GM18508 (cell line): ENCODE measurements around the gene CDA.

Experiments
- ATAC-seq: cut with Tn5 transposase; IDR thresholded peaks from one replicate; pipeline ENCODE4 v1.9.1; 2021; ENCODE audit warnings: moderate number of reproducible peaks; ENCODE audit not compliant: insufficient read depth, unreplicated experiment

The CDA gene

DNA sequence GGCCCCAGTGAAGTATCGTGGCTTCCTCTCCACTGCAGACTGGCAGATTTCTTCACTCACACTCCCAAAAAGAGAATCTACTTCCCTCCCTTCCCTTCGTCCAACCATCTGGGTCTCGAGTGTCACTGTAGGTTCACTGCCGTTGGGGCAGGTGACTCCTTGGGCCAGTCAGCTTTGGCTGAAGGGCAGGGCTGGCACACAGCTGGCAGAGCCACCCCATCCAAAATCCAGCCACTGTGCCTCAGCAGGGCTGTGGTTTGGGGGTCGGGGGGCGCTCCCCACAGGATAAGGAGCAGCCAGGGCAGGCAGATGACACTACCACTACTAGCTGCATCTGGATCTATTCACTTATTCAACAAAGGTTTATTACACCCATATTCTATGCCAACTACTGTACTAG is 54.2 kb downstream of the CDA start:
- no peak for ATAC-seq

DNA sequence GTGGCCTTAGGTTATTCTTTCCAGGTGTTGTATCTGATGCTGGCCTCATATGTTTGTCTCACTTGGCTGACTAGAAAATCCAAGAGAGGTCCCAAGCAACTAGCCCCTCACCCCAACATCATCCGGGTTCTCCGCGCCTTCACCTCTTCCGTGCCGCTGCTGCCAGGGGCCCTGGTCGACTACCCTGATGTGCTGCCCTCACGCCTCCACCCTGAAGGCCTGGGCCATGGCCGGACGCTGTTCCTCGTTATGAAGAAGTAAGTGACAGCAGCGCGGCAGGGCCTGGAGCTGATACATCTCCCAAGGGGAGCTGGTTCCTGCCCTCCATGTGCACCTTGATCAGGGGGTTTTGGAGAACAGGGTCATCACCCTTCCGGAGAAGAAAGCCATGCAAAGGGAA is 55.5 kb downstream of the CDA start:
- ATAC-seq: no peak

DNA sequence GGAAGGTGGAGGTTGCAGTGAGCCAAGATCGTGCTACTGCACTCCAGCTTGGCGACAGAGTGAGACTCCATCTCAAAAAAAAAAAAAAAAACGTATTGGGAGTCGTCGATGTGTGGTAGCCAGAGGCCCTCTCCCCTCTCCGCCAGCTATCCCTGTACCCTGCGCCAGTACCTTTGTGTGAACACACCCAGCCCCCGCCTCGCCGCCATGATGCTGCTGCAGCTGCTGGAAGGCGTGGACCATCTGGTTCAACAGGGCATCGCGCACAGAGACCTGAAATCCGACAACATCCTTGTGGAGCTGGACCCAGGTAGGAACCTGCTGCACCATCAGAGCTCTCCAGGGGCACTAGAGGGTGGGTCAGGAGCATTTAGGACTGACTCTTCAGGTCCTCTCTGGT is 56.5 kb downstream of the CDA start:
- ATAC-seq: no peak

DNA sequence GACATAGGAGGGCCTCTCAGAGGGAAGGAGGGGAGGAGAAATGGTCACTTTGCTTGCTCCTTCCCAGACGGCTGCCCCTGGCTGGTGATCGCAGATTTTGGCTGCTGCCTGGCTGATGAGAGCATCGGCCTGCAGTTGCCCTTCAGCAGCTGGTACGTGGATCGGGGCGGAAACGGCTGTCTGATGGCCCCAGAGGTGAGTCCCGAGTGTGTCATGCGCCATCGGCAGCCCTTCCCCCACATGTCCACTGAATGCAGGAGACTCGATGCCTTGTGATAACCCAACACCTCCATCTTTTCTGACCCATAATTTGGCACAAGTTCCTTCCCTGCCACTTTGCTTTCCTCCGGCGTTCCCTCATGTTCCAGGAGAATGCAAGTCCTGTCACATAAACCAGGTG is 59.5 kb downstream of the CDA start:
- no peak for ATAC-seq

DNA sequence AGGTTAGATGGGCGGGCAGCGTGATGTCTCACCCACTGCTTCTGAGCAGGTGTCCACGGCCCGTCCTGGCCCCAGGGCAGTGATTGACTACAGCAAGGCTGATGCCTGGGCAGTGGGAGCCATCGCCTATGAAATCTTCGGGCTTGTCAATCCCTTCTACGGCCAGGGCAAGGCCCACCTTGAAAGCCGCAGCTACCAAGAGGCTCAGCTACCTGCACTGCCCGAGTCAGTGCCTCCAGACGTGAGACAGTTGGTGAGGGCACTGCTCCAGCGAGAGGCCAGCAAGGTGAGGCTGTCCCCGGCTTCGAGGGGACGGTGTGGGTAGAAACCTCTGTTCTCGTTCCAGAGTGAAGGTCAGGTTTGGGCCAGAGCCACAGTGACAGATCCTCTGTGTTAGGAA is 60.0 kb downstream of the CDA start:
- ATAC-seq: no peak

DNA sequence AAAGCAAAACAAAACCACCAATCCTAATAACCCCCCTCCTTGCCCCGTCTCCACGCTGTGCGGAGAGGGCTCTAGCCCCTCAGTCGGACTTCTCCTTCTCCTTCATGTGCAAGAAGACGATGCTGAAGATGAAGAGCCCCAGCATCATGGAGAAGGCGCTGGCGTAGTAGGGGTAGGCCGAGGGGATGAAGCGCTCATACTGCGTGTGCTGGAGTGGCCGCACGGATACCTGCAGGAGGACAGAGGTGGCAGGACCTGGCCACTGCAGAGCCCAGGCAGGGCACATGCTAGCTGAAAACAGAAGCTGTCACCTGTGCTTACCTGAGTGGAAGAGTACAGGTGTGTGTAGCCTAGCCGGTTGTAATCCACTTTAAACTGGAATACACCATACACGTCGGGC is 63.4 kb downstream of the CDA start:
- no peak for ATAC-seq

DNA sequence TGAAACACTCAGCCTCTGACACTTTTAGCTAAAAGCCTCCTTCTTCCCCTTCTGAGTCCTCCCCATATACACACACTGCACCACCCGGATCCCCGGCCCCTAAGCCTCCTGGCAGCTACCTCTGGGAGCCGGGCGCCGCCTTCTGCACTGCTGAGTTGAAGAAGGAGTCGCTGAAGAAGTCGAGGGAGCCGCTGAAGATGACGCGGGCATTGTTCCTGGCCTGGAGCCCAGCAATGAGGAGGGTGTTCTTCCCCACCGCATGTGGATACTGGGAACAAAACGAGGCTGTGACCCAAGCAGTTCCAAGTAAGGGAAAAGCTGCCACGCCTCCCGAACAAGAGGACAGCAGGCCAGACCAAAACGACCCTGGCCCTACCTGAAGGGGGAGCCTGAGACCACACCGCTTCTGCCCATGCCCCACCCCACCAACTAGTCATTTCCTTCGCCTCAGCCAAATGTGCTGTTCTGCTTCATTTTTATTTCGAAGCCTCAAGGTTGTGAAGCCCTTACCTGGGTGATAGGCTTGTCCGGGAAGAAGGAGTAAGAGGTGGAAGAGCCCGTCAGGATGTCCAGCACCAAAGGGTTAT is 65.3 kb downstream of the CDA start:
- ATAC-seq: no peak

DNA sequence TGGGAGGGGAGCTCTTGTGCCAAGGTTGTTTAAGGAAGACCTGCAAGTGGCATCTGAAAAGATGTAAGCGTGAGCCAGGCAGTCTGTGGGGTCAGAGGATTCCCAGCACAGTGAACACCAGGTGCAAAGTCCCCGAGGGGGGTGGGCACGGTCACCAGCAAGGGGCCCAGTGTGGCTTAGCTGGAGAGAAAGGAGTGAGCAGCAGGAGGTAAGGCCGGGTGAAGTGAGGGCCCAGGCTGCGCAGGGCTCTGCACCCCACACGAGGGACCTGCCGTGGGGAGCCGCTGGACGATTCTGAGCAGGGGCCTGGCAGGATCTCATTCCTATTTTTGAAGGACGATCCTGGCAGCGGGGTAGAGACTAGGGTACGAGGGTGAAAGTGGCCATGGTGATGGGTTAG is 68.1 kb downstream of the CDA start:
- no peak for ATAC-seq

DNA sequence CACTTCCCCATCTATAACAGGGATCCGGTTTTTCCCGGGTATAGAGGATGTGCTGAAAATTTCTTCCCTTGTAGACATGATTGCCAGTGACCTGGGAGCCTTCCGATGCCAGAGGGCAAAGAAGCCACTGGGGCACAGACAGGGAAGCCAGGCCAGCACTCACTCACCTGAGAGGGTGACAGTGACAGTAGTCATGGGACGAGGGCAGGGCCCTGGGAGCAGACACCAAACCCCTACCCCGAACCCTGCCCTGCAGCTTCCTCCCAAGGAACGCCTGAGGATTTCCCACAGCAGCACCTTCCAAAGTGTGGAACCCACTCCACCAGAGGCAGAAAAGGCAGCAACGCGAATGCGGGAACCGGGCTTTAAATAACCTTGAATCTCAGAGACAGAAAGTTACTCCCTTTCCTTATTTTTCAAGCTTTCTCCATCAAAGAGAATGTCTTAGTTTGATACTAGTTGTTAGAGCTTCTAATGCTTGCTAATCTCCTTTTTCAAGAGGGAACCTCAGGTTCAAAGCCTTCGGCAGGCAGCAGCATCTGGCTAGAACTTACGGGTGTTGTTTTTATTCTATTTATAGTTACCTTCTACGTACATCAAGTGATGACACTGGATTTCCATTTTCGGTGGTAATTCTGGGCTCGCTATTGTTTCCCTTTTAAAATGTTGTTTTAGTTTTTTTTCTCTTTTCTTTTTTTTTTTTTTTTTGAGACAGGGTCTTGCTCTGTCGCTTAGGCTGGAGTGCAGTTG is 69.4 kb downstream of the CDA start:
- no peak for ATAC-seq

DNA sequence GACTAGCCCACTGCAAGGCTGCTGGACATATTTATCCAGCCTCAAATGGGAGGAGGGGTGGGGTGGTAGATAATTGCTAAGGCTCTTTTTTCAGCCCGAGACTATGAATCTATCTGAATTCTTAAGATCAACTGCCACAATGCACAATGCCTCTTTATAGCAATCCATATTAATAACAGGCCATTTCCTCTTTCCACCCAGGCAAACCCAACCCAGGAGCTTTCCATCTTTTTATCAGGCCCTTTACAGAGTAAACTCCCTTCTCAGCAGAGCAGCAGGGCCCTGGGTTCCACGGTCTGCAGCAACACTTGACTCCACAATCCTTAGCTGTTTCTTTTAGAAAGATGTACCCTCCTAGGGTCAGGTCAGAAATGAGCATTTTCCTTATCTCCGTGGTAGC is 71.5 kb downstream of the CDA start:
- no peak for ATAC-seq

DNA sequence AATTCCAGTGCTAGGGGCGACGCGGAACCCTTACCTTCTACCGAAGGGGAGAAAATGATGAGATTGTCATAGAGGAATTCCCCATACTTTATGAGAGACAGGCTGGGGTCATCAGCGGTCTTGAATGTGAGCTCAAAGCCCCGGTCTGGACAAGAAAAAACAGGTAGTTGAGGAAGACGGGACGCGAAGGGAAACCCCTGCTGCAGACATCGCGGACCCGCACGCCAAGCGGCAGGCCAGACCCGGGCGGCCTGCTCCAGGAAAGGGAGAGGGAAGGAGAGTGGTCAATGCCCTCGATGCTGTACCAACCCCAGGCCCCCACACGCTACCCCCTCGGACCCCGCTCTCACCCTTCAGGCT is 71.9 kb downstream of the CDA start:
- ATAC-seq: no peak

DNA sequence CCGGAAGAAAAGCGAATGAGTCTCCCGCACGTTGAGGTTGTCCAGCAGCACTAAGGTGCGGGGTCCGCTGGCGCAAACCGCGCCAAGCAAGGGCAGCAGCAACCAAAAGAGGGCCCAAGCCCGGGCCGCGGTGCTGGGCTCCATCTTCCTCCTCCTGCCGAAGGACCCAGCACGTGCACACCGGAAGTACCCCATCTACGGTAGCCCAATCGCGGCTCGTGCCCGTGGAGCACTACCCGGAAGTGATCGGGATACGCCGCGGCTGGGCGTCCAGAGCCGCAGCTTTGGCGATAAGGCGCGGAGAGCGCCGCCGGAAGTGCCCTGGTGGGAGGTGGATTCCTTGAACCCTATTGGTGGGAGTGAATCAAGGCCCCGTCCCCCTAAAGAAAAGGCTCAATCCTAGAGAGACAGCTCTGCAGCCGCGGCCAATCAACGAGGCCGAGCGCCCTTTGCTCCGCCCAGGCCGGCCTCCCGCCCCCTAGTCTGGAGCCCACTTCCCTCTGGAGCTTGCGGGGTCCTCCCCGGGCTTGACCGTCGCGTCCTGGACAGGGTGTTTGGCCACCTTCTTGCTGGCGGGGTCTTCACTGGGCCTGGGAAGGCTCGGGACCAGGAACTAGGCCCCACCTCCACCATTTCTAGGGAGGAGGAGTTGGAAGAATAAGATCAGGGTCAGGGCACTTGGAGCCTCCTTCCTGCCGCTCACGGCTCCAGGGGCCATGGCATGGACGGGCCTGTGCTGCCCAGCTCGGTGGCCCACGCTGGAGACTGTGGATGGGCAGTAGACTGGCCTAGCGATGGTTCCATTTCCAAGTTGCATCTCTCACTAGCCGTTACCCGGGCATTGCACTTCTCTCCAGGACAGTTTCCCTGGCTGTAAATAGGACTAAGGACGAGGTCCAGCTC is 72.6 kb downstream of the CDA start, which contains the start of gene DDOST:
TSS of gene DDOST (minus strand) at position 163 of the 903 bp plus-strand sequence. CDS start at position 144, 19 bp downstream.
- ATAC-seq: peak; percentile 86

DNA sequence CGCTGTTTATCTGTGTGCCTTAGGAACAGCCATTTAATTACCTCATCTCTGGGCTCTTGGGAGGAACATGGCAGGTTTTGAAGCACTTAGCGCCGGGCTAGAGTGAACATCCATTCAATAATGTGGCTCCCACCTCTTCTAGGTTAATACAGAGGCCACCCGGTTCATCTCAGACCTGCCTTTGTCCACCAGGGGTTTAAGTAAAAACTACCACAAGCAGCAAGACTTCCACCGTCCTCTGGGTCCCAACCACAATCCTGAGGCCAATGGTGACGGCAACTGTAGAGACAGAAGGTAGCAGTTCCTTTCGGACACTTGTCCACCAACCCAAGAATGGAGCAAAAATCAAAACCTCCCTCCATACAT is 73.2 kb downstream of the CDA start:
- ATAC-seq: no peak

DNA sequence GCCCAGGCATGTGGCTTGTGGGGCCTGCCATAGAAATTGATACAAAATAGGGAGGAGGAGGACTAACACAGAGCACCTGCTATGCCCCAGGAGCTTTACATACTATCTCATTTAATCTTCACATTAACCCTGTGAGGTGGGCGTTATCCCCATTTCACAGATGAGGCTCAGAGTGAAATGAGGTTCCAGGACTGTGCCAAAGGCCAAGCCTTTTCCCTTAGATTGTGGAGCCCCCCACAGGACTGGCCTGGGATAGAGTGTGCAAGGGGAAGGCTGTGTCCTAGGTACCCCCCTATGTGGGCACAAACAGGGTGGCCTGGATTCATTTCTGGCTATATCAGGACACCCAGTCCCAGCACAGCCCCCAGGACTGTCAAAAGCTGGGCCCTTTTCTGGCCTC is 74.5 kb downstream of the CDA start:
- no peak for ATAC-seq

DNA sequence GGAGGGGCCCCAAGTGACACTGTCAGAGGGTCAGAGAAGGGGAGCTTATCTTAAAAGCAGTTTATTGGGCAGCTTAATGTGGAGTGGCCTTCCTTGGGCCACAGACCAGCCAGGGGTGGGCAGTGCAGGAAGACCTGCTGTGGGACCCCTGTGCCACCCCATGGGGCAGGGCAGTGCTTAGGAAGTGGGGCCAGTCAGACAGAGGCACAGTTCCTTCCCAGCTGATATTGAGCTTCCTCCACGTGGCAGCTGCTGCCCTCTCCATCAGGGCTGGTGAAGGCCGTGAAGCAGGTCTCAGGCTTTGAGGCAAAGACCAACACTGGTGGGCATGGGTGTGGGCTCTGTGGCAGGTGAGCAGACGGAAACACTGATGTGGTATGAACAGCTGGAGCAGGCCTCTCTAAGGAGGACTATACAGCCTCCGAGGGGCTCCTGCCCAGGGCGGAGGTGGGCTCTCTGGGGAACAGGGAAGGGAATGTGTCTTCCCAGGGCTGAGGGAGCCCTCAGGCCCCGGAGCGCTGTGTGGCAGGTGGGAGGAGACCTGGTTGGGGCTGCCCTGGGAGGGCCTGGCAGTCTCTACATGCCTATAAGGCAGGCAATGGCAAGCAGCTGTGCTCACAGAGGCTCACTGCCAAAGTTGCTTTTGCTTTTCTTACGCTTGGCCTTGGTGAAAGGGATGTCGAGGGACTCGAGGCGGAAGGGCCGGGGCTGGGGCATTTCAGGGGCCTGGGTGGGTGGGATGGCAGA is 75.2 kb downstream of the CDA start:
- ATAC-seq: no peak

DNA sequence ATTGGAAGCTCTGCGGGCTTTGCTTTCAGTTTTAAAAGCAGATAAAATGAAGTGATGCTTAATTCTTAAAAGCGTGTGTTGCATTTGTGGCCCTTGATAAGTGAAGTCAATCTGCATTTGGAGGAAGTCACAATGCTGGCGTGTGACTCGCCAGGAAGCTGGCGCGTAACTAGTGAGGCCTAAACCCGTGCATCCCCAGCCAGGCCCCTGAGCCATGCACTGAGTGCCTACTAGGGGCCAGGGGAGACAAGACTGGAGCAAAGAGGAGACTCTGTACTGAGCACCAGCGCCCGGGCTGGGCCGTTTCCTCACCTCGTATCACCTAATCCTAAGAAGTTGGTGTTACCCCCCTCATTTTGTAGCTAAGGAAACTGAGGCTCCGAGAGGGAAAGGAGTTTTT is 76.8 kb downstream of the CDA start:
- no peak for ATAC-seq

DNA sequence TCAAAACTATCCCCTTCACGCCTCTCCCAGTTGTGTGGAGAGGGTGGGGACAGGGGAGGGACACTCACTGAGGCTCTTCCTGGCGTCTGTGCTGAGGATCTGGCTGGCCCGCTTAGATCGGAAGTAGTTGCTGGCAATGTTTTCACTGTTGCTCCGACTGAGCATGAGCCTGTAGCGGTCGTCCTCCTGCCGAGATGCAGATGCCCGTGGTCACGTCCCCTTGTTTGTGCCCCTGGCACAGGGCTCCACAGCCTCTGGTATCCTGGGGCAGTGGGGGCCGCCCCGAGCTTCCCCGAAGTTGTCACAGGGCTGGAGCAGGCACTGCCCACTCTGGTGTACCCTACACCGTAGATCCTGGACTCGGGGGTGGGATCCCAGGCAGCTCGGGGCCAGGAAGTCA is 77.2 kb downstream of the CDA start:
- ATAC-seq: no peak

DNA sequence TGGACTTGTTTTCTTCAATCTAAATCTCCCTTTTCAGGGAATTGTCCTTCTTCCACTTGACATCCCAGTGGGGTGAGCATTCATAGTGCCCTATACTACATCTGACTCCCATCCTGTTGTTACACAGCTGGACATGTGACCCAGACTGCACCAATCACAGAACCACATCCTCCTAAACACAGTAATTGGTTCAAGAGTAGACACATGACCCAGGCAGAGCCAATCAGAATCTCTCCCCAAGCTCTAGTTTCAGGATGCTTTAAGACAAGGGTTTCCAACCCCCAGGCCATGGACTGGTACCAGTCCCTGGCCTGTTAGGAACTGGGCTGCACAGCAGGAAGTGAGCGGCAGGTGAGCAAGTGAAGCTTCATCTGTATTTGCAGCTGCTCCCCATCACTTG is 77.9 kb downstream of the CDA start:
- ATAC-seq: no peak
